Tibial nerve (tissue), 4 donors: ENCODE data around the gene PTPRU. TPM values are rescaled to one million over a fixed set of nuclear protein-coding genes. Genes with fewer than 3 reads are reported as not detected.
A peak's percentile ranks its signal among the peaks of the same experiment; 100 is the strongest.

Experiments
- DNase-seq, 2 donors: peaks; one replicate each; pipeline ENCODE4 v3.0.0-alpha.2; 2019; ENCODE audit warnings: low spot score in 2 of 2
- H3K27ac ChIP-seq, 4 donors: fragments of 200-600 bp; sonication (generic) in 3 of 4; one replicate each; pipeline ENCODE4 v1.5.1; 2017 to 2019; ENCODE audit warnings: mild to moderate bottlenecking in 1 of 4
- H3K27me3 ChIP-seq, 2 donors: fragments of 200-600 bp; sonication (generic) in 1 of 2; one replicate each; pipeline versions ENCODE4 v1.5.1 to v1.6.0; 2017 to 2019
- H3K36me3 ChIP-seq, 3 donors: fragments of 200-600 bp; sonication (generic); one replicate each; pipeline ENCODE4 v1.5.1; 2018 to 2019
- H3K4me1 ChIP-seq, 4 donors: fragments of 200-600 bp; sonication (generic) in 3 of 4; one replicate each; pipeline ENCODE4 v1.5.1; 2017 to 2019
- H3K4me3 ChIP-seq, 4 donors: fragments of 200-600 bp; sonication (generic) in 3 of 4; one replicate each; pipeline ENCODE4 v1.5.1; 2017 to 2019; ENCODE audit warnings: mild to moderate bottlenecking in 1 of 4, moderate library complexity in 1 of 4
- H3K9me3 ChIP-seq, 4 donors: fragments of 200-600 bp; sonication (generic) in 3 of 4; one replicate each; pipeline ENCODE4 v1.5.1; 2017 to 2019
- CTCF ChIP-seq, 5 experiments: fragments of 200-600 bp in 3 of 5; fragments of 450-650 bp in 2 of 5; sonication (generic) in 3 of 5; IDR thresholded peaks; one replicate each; pipeline ENCODE4 v1.5.1; 2016 to 2019; ENCODE audit warnings: antibody characterized with exemption in 5 of 5, mild to moderate bottlenecking in 3 of 5, moderate library complexity in 2 of 5
- EP300 ChIP-seq, 2 donors: sonication (generic); formaldehyde crosslinking; IDR thresholded peaks; one replicate each; pipeline ENCODE4 v1.6.1; 2017; ENCODE audit warnings: antibody characterized with exemption in 2 of 2, mild to moderate bottlenecking in 1 of 2
- POLR2A ChIP-seq, 2 donors: fragments of 450-650 bp; IDR thresholded peaks; one replicate each; pipeline ENCODE4 v1.6.1; 2017; ENCODE audit warnings: antibody characterized with exemption in 2 of 2, mild to moderate bottlenecking in 2 of 2, moderate library complexity in 2 of 2
- WGBS, 2 donors: methylation state at CpG; one replicate each; pipeline ENCODE4 v1.1.5; 2018; 5-methylcytosine and 5-hydroxymethylcytosine counted together
- total RNA-seq, 4 donors: library from RNA; depleted of rRNA; stranded (reverse); fragments of >200 nt; gene quantifications; one replicate each; pipeline ENCODE4 v1.1.0, GENCODE V29; 2016

PTPRU gene
- total RNA-seq, 4 donors from 2014 or later = 52.1 to 75.6 (median 63.7) TPM

- Histone ChIP-seq H3K36me3 (peaks cover 0 to 37% (median 0%) of the 10 kb centered on the region in 3 donors), H3K4me1 (peaks cover 0 to 35% (median 0%) of the 10 kb centered on the region in 4 donors), H3K9me3 (no peaks in the 10 kb centered on the region), H3K27ac (no peak overlapping the region), H3K4me3 (no peak overlapping the region), H3K27me3 (no peaks in the 10 kb centered on the region)
- TF ChIP-seq POLR2A (IDR thresholded peaks at IDR 0.05) (no peak), EP300 (IDR thresholded peaks at IDR 0.05) (no peak), CTCF (IDR thresholded peaks at IDR 0.05) (no peak)
- 90 to 93% methylated on average over 8 of the region's 8 CpGs for WGBS, 2 donors
- no peak for DNase-seq
These were observed 48.1 kb downstream of the PTPRU start for GRCh38 chr1:29284286-29284960.

- Histone ChIP-seq H3K27me3 (no peaks in the 10 kb centered on the region), H3K4me1 (peaks cover 0 to 34% (median 0%) of the 10 kb centered on the region in 4 donors), H3K9me3 (no peaks in the 10 kb centered on the region), H3K27ac (no peak overlapping the region), H3K4me3 (no peak overlapping the region), H3K36me3 (peaks cover 0 to 37% (median 0%) of the 10 kb centered on the region in 3 donors)
- DNase-seq = no peak
- 71 to 78% methylated on average over 5 of the region's 5 CpGs for WGBS, 2 donors
- TF ChIP-seq CTCF (IDR thresholded peaks at IDR 0.05) (no peak), POLR2A (IDR thresholded peaks at IDR 0.05) (no peak), EP300 (IDR thresholded peaks at IDR 0.05) (no peak)
These were observed 48.7 kb downstream of the PTPRU start for GRCh38 chr1:29284961-29285560.

- no peak for TF ChIP-seq CTCF (IDR thresholded peaks at IDR 0.05)
- peaks cover 0 to 30% (median 0%) of the 10 kb centered on the region in 4 donors for H3K4me1 ChIP-seq
- H3K4me3 ChIP-seq = no peak overlapping the region
- H3K36me3 ChIP-seq = peaks cover 0 to 42% (median 0%) of the 10 kb centered on the region in 3 donors
- WGBS, 2 donors = 90 to 92% methylated on average over 6 to 7 of the region's 7 CpGs
- H3K27ac ChIP-seq = no peak overlapping the region
- no peaks in the 10 kb centered on the region for H3K27me3 ChIP-seq
- no peaks in the 10 kb centered on the region for H3K9me3 ChIP-seq
- DNase-seq = no peak
These were observed 49.4 kb downstream of the PTPRU start for GRCh38 chr1:29285771-29286170.

GRCh38 chr1:29286194-29286767, 50.0 kb downstream of the PTPRU start:
- Histone ChIP-seq H3K4me3 (no peak overlapping the region), H3K27me3 (no peaks in the 10 kb centered on the region), H3K36me3 (peaks cover 0 to 48% (median 0%) of the 10 kb centered on the region in 3 donors), H3K4me1 (peaks cover 0 to 30% (median 0%) of the 10 kb centered on the region in 4 donors), H3K9me3 (no peaks in the 10 kb centered on the region), H3K27ac (peak overlapping the region in 1 of 4 donors; percentile 32)
- DNase-seq = no peak
- 86 to 91% methylated on average over 4 of the region's 4 CpGs for WGBS, 2 donors
- no peak for TF ChIP-seq EP300 (IDR thresholded peaks at IDR 0.05)
- no peak for TF ChIP-seq POLR2A (IDR thresholded peaks at IDR 0.05)
- TF ChIP-seq CTCF (IDR thresholded peaks at IDR 0.05) = no peak

- 88 to 94% methylated on average over 11 of the region's 11 CpGs for WGBS, 2 donors
- H3K4me1 ChIP-seq = peaks cover 0 to 8% (median 0%) of the 10 kb centered on the region in 4 donors
- no peak for TF ChIP-seq CTCF (IDR thresholded peaks at IDR 0.05)
- TF ChIP-seq POLR2A (IDR thresholded peaks at IDR 0.05) = no peak
- no peak for TF ChIP-seq EP300 (IDR thresholded peaks at IDR 0.05)
- H3K9me3 ChIP-seq = no peaks in the 10 kb centered on the region
- H3K4me3 ChIP-seq = no peak overlapping the region
- no peak for DNase-seq
- peaks cover 0 to 74% (median 0%) of the 10 kb centered on the region in 3 donors for H3K36me3 ChIP-seq
- no peak overlapping the region for H3K27ac ChIP-seq
- H3K27me3 ChIP-seq = no peaks in the 10 kb centered on the region
These were observed 53.2 kb downstream of the PTPRU start for GRCh38 chr1:29289493-29289892.
